ENCODE data around the gene TFR2. TPM values are rescaled to one million over a fixed set of nuclear protein-coding genes. Genes with fewer than 3 reads are reported as not detected.

Gene TFR2
- total RNA-seq, 1 donor from 2014 or later = 0.71 TPM

DNA sequence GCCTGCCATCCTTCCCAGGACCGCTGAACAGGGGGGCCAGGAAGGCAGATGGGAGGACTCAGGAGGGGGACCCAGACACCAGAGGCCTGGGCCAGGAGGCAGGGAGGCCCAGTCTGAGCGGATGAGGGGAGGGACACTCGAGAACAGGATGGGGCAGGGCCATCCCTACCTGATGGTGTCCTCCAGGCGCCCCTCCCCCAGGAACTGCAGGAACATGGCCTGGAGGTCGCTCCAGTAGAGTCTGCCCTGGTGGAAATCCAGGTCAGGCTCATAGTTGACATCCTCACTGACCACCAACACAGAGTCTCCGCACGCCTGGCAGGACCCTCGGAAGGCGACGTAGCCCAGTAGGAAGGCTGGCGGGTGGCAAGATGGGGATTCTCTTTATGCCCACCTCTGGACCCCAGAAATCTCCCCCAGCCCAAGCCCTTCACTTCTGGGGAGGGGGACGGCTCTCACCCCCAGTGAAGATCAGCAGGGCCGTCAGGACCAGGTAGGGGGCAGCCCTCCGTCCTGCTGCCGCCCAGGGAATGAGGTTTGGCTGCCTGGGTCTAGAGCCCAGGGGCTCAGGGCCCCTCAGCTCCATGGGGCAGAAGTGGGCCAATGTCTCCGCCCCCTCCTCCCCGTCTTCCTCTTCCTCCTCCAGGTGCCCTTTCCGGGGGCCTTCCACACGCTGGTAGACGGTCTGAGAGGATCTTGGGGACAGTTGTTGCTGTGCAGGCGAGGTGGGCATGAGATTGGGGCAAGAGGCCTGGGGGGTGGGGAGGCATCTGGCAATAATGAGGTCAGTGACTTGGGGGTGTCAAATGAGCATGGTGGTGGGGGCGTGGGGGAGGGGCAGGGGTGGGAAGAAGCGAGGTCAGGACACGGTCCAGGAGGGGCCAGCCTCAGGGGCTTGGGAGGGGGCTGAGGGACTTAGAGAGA lies 573 bp downstream of the TFR2 start:
- no peak for DNase-seq (ENCODE audit: low read depth)
- peaks cover 18% of the 10 kb centered on the region for H3K27me3 ChIP-seq (ENCODE audit: control insufficient read depth, insufficient read depth, low read length)
- H3K4me3 ChIP-seq (ENCODE audit: low read depth, low read length) = no peak overlapping the region
- TF ChIP-seq, protein P1, sequence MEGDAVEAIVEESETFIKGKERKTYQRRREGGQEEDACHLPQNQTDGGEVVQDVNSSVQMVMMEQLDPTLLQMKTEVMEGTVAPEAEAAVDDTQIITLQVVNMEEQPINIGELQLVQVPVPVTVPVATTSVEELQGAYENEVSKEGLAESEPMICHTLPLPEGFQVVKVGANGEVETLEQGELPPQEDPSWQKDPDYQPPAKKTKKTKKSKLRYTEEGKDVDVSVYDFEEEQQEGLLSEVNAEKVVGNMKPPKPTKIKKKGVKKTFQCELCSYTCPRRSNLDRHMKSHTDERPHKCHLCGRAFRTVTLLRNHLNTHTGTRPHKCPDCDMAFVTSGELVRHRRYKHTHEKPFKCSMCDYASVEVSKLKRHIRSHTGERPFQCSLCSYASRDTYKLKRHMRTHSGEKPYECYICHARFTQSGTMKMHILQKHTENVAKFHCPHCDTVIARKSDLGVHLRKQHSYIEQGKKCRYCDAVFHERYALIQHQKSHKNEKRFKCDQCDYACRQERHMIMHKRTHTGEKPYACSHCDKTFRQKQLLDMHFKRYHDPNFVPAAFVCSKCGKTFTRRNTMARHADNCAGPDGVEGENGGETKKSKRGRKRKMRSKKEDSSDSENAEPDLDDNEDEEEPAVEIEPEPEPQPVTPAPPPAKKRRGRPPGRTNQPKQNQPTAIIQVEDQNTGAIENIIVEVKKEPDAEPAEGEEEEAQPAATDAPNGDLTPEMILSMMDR (IDR thresholded peaks at IDR 0.05; ENCODE audit: insufficient read depth, low read length, poor library complexity, severe bottlenecking) = no peak
- H3K36me3 ChIP-seq (ENCODE audit: control insufficient read depth, insufficient read depth, low read length) = no peaks in the 10 kb centered on the region

DNA sequence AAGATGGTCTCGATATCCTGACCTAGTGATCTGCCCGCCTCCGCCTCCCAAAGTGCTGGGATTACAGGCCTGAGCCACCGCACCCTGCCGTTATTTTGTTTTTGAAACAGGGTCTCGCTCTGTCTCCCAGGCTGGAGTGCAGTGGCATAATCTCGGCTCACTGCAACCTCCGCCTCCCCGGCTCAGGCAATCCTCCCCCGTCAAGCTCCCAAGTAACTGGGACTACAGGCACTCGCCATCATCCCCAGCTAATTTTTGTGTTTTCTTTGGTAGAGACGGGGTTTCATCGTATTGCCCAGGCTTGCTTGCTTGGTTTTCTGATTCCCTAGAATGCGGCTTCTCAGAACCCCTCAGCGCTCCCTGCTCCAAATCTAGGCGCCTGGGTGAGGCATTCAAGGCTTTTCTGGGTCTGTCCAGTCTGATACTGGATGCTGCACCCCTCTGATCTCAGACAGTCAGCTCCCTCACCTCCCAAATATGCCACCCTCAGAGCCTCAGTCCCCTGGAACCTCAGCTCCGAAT lies 1.3 kb downstream of the TFR2 start:
- H3K27me3 ChIP-seq (ENCODE audit: control insufficient read depth, insufficient read depth, low read length) = peaks cover 15% of the 10 kb centered on the region
- H3K4me3 ChIP-seq (ENCODE audit: low read depth, low read length) = no peak overlapping the region
- no peaks in the 10 kb centered on the region for H3K36me3 ChIP-seq (ENCODE audit: control insufficient read depth, insufficient read depth, low read length)
- DNase-seq (ENCODE audit: low read depth) = no peak
- TF ChIP-seq, protein P1 (IDR thresholded peaks at IDR 0.05; ENCODE audit: insufficient read depth, low read length, poor library complexity, severe bottlenecking) = no peak

DNA sequence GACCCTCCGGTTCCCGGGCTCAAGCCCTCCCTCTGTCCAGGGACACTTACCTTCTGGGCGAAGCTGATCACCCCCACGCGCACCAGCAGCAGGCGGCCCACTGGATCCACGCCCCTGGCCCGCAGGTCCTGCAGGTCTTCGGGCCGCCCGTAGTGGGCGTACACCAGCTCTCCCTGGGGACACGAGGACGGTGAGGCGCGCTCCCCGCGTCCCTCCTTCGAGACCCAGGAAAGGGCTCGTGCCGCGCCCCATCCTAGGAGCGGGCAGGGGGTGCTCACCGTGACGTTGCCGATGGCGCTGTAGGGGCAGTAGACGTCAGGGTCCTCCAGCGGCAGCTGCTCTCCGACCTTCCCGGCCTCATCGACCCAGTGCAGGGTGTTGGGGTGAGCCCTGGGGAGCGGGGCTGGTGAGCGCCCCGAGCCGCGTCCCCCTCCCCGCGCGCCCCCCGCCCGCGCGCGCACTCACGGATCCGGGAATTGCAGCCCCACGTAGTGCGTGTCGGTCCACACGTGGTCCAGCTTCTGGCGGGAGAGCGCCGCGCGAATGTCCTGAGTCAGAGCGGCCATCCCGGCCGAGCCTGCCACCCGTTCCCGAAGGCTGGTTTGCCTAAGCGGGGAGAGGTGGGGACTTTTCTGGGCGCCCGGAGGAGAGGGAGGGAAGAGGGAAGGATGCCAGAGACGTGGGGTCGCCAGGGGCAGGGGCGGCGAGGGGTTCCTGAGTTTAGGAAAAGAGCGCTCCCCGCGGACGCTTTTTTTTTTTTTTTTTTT lies 8.2 kb downstream of the TFR2 start:
- TF ChIP-seq, protein P1 (IDR thresholded peaks at IDR 0.05; ENCODE audit: insufficient read depth, low read length, poor library complexity, severe bottlenecking) = peak; percentile 55
- Histone ChIP-seq H3K4me3 (ENCODE audit: low read depth, low read length) (peak overlapping the region; percentile 22), H3K27me3 (ENCODE audit: control insufficient read depth, insufficient read depth, low read length) (peaks cover 17% of the 10 kb centered on the region), H3K36me3 (ENCODE audit: control insufficient read depth, insufficient read depth, low read length) (no peaks in the 10 kb centered on the region)
- no peak for DNase-seq (ENCODE audit: low read depth)

DNA sequence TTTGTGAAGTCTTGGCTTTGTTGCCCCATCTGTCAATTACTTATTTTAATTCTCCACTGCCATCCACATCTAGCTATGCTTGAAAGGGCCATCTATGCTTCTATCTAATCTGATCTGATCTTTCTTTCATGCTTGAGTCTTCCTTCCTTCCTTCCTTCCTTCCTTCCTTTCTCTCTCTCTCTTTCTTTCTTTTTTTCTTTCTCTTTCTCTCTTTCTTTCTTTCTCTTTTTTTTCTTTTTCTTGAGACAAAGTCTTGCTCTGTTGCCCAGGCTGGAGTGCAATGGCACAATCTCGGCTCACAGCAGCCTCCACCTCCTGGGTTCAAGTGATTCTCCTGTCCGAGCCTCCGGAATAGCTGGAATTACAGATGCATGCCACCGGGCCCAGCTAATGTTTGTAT lies 11.3 kb downstream of the TFR2 start:
- no peak for DNase-seq (ENCODE audit: low read depth)
- peaks cover 17% of the 10 kb centered on the region for H3K27me3 ChIP-seq (ENCODE audit: control insufficient read depth, insufficient read depth, low read length)
- no peaks in the 10 kb centered on the region for H3K36me3 ChIP-seq (ENCODE audit: control insufficient read depth, insufficient read depth, low read length)
- TF ChIP-seq, protein P1 (IDR thresholded peaks at IDR 0.05; ENCODE audit: insufficient read depth, low read length, poor library complexity, severe bottlenecking) = no peak
- H3K4me3 ChIP-seq (ENCODE audit: low read depth, low read length) = no peak overlapping the region

DNA sequence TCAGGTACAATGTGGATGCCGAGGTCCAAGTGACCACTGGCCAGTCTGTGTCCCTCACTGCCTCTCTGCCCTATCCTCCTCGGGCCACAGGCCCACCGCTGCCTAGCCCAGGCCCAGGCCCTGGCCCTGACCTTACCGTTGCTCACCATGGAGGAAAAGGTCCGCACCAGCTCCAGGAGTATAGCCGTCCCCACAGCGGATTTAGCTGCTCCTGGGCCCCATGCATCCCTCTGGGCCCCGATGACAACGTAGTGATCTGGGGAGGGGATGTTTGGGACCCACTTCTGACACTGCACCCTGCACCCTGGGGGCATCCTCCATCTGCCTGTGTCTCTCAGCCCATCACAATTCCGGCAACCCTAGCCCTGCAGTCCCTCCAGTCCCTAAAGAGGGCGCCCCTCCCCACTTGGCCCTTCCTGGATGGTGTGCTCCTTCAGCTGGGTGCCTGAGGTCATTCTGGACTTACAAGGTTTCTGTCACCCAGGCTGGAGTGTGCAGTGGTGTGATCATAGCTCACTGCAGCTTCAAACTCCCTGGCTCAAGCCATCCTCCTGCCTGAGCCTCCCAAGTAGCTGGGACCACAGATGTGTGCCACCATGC lies 12.1 kb downstream of the TFR2 start:
- H3K36me3 ChIP-seq (ENCODE audit: control insufficient read depth, insufficient read depth, low read length) = no peaks in the 10 kb centered on the region
- no peak for DNase-seq (ENCODE audit: low read depth)
- TF ChIP-seq, protein P1 (IDR thresholded peaks at IDR 0.05; ENCODE audit: insufficient read depth, low read length, poor library complexity, severe bottlenecking) = peak; percentile 32
- H3K27me3 ChIP-seq (ENCODE audit: control insufficient read depth, insufficient read depth, low read length) = peaks cover 15% of the 10 kb centered on the region
- H3K4me3 ChIP-seq (ENCODE audit: low read depth, low read length) = no peak overlapping the region

Measured in kidney epithelial cell (primary cell).